Smooth muscle cell (in vitro differentiated cells): ENCODE measurements around the gene ABHD12. TPM values are rescaled to one million over a fixed set of nuclear protein-coding genes. Genes with fewer than 3 reads are reported as not detected.

Experiments used
- DNase-seq: peaks from one replicate; lab custom pipeline; 2025; ENCODE audit not compliant: unreplicated experiment; lab: John Stamatoyannopoulos, UW
- H2AFZ ChIP-seq: fragments of 200-600 bp; sonication (generic); 2 replicates; pipeline ENCODE4 v1.6.0; 2016; ENCODE audit warnings: antibody characterized with exemption, low read depth, mild to moderate bottlenecking
- H3F3A ChIP-seq: fragments of 200-600 bp; sonication (generic); 2 replicates; pipeline ENCODE4 v1.6.0; 2017; ENCODE audit warnings: antibody characterized with exemption, low read depth
- H3K27ac ChIP-seq: fragments of 200-600 bp; sonication (generic); 2 replicates; pipeline ENCODE4 v1.5.1; 2016; ENCODE audit warnings: low read depth, mild to moderate bottlenecking
- H3K27me3 ChIP-seq: fragments of 200-600 bp; sonication (generic); 2 replicates; pipeline ENCODE4 v1.6.1; 2016; ENCODE audit warnings: low read depth, mild to moderate bottlenecking
- H3K36me3 ChIP-seq: fragments of 200-600 bp; sonication (generic); 2 replicates; pipeline ENCODE4 v1.5.1; 2016; ENCODE audit warnings: low read depth
- H3K4me1 ChIP-seq: fragments of 200-600 bp; sonication (generic); 2 replicates; pipeline ENCODE4 v1.5.1; 2016; ENCODE audit warnings: low read depth
- H3K4me2 ChIP-seq: fragments of 200-600 bp; sonication (generic); 2 replicates; pipeline ENCODE4 v1.6.0; 2016; ENCODE audit warnings: mild to moderate bottlenecking
- H3K4me3 ChIP-seq: fragments of 200-600 bp; sonication (generic); 2 replicates; pipeline ENCODE4 v1.5.1; 2016; ENCODE audit warnings: mild to moderate bottlenecking
- H3K79me2 ChIP-seq: fragments of 200-600 bp; sonication (generic); 2 replicates; pipeline ENCODE4 v1.6.0; 2016; ENCODE audit warnings: low read depth, mild to moderate bottlenecking
- H3K9ac ChIP-seq: fragments of 200-600 bp; sonication (generic); 2 replicates; pipeline ENCODE4 v1.6.0; 2016; ENCODE audit warnings: low read depth
- H3K9me3 ChIP-seq: fragments of 200-600 bp; sonication (generic); replicated peaks from 2 replicates; pipeline ENCODE4 v1.5.1; 2016; ENCODE audit warnings: low read depth
- H4K20me1 ChIP-seq: fragments of 200-600 bp; sonication (generic); 2 replicates; pipeline ENCODE4 v1.6.0; 2016; ENCODE audit warnings: low read depth
- CTCF ChIP-seq: fragments of 200-600 bp; sonication (generic); IDR thresholded peaks from 2 replicates; pipeline ENCODE4 v1.5.1; 2017; ENCODE audit warnings: borderline replicate concordance, mild to moderate bottlenecking, antibody characterized with exemption; ENCODE audit not compliant: insufficient read depth, poor library complexity, severe bottlenecking
- WGBS: methylation state at CpG from one replicate; pipeline ENCODE4 v1.1.7; 2016; ENCODE audit warnings: low lambda C conversion rate; 5-methylcytosine and 5-hydroxymethylcytosine counted together
- polyA plus RNA-seq: library from polyadenylated mRNA; unstranded; fragments of >200 nt; fragmentation: Nextera tagmentation; extraction: Ambion mirVana; gene quantifications from 2 replicates; pipeline ENCODE4 v1.2.1, GENCODE V29; 2016
- total RNA-seq: library from RNA; depleted of rRNA; stranded (reverse); fragments of >200 nt; gene quantifications from 2 replicates; pipeline ENCODE4 v1.2.3, GENCODE V29; 2014

Gene ABHD12
- total and polyA plus RNA-seq, 2 experiments from 2014 or later = 18.5 to 41.8 TPM

DNA sequence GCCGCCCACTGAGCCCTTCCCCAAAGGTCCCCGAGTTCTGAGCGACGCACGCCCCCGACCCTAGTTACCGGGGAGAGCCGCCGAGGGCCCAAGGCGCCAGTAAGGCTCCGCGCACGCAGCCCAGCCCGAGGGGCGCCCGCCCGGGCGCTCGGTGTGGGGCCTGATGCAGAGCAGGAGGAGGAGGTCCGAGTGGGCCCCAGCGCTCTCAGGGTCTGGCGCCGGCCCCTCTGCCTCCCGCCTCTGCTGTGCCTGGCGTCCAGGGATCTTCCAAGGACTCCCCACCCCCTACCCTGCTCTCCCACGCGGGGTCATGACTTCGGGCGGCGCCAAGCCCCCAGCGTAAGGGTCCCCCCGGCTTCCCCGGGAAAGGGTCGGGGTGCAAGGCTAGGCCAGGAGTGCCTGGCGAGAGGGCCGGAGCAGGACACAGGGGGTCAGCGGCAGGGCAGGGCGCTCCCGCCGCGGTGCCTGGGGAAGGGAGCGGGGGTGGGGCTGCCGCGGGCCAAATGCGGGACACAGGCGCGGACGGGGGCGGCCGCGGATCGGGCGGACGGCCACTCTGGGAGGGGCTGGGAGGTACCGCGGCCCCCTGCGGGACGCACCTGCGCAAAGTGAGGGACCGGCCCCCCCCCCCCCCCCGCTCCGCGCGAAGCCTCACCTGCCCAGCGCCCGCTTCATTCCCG lies 637 bp downstream of the ABHD12 start:
- Histone ChIP-seq H3K4me1 (peaks cover 8% of the 10 kb centered on the region), H3K4me3 (peak overlapping the region; percentile 66), H3K36me3 (no peaks in the 10 kb centered on the region), H4K20me1 (no peaks in the 10 kb centered on the region), H3F3A (no peaks in the 10 kb centered on the region), H3K79me2 (peaks cover 42% of the 10 kb centered on the region), H2AFZ (peak overlapping the region; percentile 56), H3K9ac (peak overlapping the region; percentile 72), H3K9me3 (no peaks in the 10 kb centered on the region), H3K4me2 (peak overlapping the region; percentile 100), H3K27ac (peak overlapping the region; percentile 20), H3K27me3 (no peaks in the 10 kb centered on the region)
- no peak for DNase-seq
- WGBS = under 1% methylated on average over 29 of the region's 67 CpGs
- TF ChIP-seq CTCF = no peak

GRCh38 chr20:25389401-25389857 lies 1.2 kb downstream of the ABHD12 start:
- no peak for TF ChIP-seq CTCF
- Histone ChIP-seq H3K9me3 (no peaks in the 10 kb centered on the region), H3K4me2 (peak overlapping the region; percentile 100), H3K79me2 (peaks cover 48% of the 10 kb centered on the region), H3K27me3 (no peaks in the 10 kb centered on the region), H4K20me1 (peaks cover 5% of the 10 kb centered on the region), H3F3A (no peaks in the 10 kb centered on the region), H3K4me3 (peak overlapping the region; percentile 66), H2AFZ (peak overlapping the region; percentile 56), H3K9ac (peak overlapping the region; percentile 72), H3K27ac (peak overlapping the region; percentile 20), H3K36me3 (no peaks in the 10 kb centered on the region), H3K4me1 (peaks cover 8% of the 10 kb centered on the region)
- DNase-seq = no peak
- WGBS = 7% methylated on average over 19 of the region's 19 CpGs

DNA sequence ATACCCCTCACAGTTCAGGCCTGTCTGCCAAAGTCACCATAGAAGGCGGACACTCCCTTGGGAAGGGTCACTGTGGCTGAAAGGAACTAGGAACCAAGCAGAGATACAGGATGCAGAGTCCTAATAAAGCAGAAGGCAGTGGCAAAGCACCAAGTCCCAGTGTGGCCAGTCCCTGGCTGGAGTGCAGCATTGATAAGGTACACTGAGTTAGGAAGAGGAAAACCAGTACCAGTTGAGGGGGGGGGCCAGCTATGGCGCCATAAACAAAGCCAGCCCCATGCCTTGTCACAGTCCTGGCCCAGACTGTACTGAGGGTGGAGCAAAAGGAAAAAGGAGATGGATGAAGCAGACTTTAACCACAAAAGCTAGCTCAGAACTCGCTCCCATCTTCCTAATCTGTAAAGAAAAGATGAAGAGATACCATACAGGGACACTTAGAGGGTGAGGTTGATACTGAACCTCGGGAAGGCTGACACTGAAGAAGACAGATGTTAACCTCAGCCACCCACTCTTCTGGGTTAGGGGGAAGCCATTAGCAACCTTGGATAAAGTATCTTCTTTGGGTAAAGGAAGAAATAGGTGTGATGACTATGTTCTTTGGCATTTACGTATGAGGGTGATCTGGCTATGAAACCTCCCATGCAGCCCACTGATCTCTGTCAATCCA lies 7.8 kb downstream of the ABHD12 start:
- no peaks in the 10 kb centered on the region for H3F3A ChIP-seq
- no peak overlapping the region for H3K27ac ChIP-seq
- no peak for TF ChIP-seq CTCF
- H3K4me3 ChIP-seq = no peak overlapping the region
- no peaks in the 10 kb centered on the region for H3K4me1 ChIP-seq
- peaks cover 88% of the 10 kb centered on the region for H3K79me2 ChIP-seq
- no peak overlapping the region for H3K9ac ChIP-seq
- peaks cover 44% of the 10 kb centered on the region for H4K20me1 ChIP-seq
- no peaks in the 10 kb centered on the region for H3K27me3 ChIP-seq
- H3K9me3 ChIP-seq = no peaks in the 10 kb centered on the region
- H3K4me2 ChIP-seq = no peak overlapping the region
- no peak for DNase-seq
- no peaks in the 10 kb centered on the region for H3K36me3 ChIP-seq
- H2AFZ ChIP-seq = no peak overlapping the region
- 73% methylated on average over 5 of the region's 5 CpGs for WGBS
